HG03066 (cell line): ENCODE results near the gene S100A5.
"Not testable (repeated sequence)": the region's sequence is repeated elsewhere in the genome, so short reads cannot be mapped to it uniquely, and the experiment has no call there.

Source experiments
- ATAC-seq: cut with Tn5 transposase; IDR thresholded peaks from one replicate; pipeline ENCODE4 v1.9.1; 2021; ENCODE audit warnings: low read depth; ENCODE audit not compliant: unreplicated experiment

S100A5 gene, protein sequence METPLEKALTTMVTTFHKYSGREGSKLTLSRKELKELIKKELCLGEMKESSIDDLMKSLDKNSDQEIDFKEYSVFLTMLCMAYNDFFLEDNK

DNA sequence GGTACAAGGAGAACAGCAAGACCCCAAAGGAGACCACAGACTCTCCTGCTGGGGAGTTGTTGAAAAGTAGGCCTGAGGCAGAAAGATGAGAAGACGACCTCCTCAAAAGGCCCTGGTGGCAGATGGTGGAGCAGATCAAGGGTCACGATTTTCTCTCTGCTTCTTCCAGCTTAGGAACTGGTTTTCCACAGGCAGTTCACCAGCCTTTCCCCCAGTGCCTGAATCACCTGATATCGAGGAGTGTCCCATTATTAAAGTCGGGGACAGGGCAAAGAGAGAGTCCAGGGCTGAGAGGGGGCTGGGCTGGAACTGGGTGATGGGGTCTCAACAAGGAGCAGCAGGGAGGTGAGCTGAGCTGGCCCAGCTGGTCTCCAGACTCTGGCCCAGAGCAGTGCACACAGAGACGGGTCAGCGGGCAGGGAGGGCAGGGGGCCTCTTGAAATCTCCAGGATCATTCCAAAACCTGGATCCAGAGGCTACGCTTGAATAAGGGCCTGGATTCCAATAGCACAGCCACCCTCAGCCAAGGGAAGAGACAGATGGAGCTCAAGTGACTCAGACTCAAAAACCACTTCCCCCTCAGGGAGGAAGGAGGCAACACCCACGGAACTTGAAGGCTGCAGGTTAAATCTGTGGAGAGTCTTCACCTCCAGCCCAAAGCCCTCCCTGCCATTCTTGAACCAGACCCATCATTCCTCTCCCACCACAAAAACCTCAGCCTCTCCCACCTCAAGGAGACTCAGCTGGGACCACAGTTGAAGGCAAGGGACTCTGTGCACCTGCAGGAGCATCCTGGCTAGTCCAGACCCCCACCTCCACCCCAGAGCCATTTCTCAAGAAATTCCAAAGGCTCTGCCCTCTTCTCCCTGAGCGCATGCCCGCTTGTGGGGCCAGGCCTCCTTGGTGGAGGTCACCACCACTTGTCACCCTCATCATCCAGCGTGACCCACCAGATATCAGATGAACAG is at the start of gene S100A5:
Gene S100A5, minus strand, starts transcription at position 541 of the 968 bp plus-strand sequence. CDS start 743 bp downstream, outside the sequence.
- no peak for ATAC-seq

- ATAC-seq: no peak
Observed at GRCh38 chr1:153588482-153588881, 47.7 kb upstream of the S100A5 start.

DNA sequence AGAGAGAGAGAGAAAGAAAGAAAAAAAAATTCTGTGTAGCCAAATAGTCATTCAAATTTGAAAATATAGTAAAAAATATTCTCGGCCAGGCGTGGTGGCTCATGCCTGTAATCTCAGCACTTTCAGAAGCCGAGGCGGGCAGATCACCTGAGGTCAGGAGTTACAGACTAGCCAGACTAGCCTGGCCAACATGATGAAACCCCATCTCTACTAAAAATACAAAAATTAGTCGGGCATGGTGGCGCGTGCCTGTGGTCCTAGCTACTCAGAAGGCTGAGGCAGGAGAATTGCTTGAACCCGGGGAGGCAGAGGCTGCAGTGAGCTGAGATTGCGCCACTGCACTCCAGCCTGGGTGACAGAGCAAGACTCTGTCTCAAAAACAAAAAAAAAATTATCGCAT is 47.3 kb upstream of the S100A5 start:
- ATAC-seq: not testable (repeated sequence)

GRCh38 chr1:153587314-153587713 is 46.6 kb upstream of the S100A5 start:
- no peak for ATAC-seq

GRCh38 chr1:153586347-153586746 is 45.6 kb upstream of the S100A5 start:
- ATAC-seq: no peak

DNA sequence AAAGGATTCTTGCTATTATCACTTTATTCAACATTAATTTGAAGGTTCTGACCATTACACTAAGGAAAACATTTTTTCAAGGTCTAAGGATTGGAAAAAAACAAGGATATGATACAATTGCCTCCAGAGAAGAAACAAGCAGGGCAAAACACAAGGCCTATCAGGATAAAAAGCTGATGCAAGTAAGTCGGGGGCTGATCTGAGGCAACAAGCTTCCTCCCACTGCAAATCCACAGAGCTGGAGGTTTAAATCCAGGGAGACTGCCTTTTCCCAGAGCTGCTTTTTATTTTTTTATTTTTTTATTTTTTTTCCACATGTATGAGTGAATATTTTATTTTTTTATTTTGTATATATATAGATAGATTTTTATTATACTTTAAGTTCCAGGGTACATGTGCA is 44.3 kb upstream of the S100A5 start:
- no peak for ATAC-seq

GRCh38 chr1:153583976-153584375 is 43.2 kb upstream of the S100A5 start:
- no peak for ATAC-seq

- ATAC-seq: not testable (repeated sequence)
Observed at GRCh38 chr1:153583514-153583913, 42.8 kb upstream of the S100A5 start.

DNA sequence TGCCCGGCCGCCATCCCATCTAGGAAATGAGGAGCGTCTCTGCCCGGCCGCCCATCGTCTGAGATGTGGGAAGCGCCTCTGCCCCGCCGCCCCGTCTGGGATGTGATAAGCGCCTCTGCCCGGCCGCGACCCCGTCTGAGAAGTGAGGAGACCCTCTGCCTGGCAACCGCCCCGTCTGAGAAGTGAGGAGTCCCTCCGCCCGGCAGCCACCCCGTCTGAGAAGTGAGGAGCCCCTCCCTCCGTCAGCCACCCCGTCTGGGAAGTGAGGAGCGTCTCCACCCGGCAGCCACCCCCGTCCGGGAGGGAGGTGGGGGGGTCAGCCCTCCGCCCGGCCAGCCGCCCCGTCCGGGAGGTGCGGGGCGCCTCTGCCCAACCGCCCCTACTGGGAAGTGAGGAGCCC is 42.1 kb upstream of the S100A5 start:
- ATAC-seq: not testable (repeated sequence)

DNA sequence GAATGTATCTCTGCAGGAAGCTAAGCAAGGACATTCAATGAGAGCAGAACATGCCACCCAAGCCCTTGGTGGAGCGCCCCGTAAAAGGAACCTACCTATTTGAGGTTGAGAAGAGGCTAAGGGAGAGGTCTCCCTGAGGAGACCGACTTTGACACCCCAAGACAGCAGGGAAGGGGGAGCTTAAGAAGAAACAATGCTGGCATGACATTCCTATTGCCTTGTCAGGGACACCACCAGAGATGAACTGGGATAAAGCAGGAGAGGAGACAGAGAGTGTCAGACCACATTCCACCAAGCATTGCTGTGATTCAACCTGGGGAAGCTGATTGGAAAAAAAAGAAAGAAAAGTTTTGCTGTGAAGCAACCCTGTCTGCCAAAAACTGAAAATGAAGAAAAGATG is 38.2 kb upstream of the S100A5 start:
- no peak for ATAC-seq

GRCh38 chr1:153578490-153578889 is 37.8 kb upstream of the S100A5 start:
- ATAC-seq: no peak

GRCh38 chr1:153577624-153578051 is 36.9 kb upstream of the S100A5 start:
- no peak for ATAC-seq

DNA sequence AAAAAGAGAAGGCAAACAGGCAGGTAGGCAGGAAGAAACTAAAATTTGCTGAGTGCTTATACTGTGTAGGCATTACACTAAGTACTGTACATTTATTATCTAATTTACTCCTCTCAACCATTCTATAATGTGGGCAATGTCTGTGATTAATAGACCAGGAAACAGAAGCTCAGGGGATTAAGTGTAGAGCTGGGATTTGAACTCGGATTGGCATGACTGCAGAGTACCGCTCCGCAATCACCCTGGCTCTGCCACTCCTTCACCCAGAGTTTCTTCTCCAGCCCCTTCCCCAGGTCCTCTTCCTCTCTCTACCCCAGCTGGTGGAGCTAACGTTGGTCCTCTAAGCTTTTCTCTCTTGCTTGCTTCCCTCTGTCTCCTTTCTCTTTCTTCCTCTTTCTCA is 36.4 kb upstream of the S100A5 start:
- ATAC-seq: no peak

GRCh38 chr1:153575497-153575896 is 34.8 kb upstream of the S100A5 start:
- ATAC-seq: not testable (repeated sequence)

DNA sequence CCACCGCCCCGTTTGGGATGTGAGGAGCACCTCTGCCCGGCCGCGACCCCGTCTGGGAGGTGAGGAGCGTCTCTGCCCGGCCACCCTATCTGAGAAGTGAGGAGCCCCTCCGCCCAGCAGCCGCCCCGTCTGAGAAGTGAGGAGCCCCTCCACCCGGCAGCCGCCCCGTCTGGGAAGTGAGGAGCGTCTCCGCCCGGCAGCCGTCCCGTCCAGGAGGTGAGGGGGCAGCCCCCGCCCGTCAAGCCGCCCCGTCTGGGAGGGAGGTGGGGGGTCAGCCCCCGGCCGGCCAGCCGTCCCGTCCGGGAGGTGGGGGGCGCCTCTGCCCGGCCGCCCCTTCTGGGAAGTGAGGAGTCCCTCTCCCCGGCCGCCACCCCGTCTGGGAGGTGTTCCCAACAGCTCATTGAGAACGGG is 34.4 kb upstream of the S100A5 start:
- not testable (repeated sequence) for ATAC-seq

DNA sequence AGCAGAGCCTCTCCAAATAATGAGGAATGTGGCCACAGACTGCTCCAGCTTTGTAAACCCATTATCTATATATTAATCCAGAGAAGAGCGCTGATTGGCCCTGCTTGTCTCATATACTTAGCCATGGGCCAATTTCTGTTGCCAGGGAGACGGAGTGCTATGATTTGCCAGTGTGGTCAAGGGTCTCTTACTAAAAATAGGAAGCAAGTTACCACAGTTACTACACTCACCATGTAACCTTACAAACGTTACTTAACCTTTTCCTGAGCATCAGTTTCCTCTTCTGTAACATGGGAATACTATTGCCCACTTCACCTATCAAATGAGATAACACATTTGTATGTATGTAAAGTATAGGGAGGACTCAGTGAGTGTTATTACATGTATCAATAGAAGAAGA is 32.6 kb upstream of the S100A5 start:
- no peak for ATAC-seq

DNA sequence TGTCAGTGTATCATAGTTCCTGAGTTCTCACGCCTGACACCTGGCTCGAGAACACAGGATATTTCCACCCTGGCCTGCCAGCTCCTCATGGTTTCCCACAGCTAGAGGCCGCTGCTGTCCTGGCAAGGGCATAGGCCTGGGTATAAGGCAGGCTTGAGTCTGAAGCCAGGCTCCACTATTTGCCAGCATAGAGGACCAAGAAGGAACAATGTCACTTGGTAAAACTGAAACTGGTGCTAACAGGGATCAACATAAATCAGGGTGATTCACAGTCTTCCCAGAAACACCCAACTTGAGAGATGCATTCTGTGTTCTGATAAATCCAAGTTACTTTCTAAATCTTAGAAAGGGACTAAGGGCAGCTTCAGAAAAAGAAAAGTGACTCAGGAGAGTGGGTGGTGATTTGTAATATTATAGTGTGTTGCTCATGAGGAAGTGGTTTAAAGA is 31.9 kb upstream of the S100A5 start:
- no peak for ATAC-seq

- no peak for ATAC-seq
Observed at GRCh38 chr1:153571706-153572105, 31.0 kb upstream of the S100A5 start.

- ATAC-seq: no peak
Observed at GRCh38 chr1:153570874-153571273, 30.1 kb upstream of the S100A5 start.

GRCh38 chr1:153569465-153569864 is 28.7 kb upstream of the S100A5 start:
- ATAC-seq: no peak

DNA sequence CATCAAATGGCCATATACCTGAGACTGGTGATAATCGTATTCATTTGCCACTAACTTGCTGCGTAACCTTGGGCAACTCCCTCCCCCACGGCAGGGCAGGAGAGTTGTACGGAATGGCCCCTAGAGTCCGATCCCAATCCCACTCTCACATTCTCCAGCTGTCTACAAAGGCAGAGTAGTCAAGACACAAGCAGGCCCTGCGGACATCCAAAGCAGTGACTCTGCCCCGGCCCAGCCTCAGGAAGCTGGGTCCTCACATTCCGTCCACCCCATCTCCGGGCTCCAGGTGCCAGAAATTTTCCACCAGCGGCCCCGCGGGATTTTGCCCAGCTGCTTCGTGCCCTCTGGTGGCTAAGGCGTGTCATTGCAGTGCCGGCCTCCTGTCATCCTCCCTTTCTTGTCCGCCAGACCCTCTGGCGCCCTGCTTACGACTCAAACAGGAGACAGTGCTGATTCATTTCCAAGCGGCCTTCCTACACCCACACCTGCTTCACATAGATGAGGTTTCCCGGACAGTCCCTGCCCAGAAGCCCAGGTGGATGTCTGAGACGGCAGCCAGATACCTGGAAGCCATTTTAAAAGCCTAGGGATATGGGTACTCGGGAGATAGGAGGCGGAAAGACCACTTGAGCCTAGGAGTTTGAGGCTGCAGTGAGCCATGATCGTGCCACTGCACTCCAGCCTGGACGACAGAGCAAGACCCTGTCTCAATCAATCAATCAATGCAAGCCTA is 27.8 kb upstream of the S100A5 start:
- ATAC-seq: no peak
